Measurements from ENCODE around the gene HPCAL1.
A peak's percentile ranks its signal among the peaks of the same experiment; 100 is the strongest.
"Not testable (repeated sequence)": the region's sequence is repeated elsewhere in the genome, so short reads cannot be mapped to it uniquely, and the experiment has no call there.

The HPCAL1 gene

GRCh38 chr2:10285191-10285555 is 17.5 kb upstream of the HPCAL1 start:
- DNase-seq (ENCODE audit: low spot score), result no peak

- DNase-seq (ENCODE audit: low spot score), result no peak
Observed at GRCh38 chr2:10285556-10286198, 17.0 kb upstream of the HPCAL1 start.

GRCh38 chr2:10286216-10287037 is 16.3 kb upstream of the HPCAL1 start:
- no peak for DNase-seq (ENCODE audit: low spot score)

GRCh38 chr2:10287761-10288160 is 14.9 kb upstream of the HPCAL1 start:
- no peak for DNase-seq (ENCODE audit: low spot score)

GRCh38 chr2:10288606-10289005 is 14.1 kb upstream of the HPCAL1 start:
- no peak for DNase-seq (ENCODE audit: low spot score)

- DNase-seq (ENCODE audit: low spot score), result no peak
Observed at GRCh38 chr2:10289352-10289751, 13.4 kb upstream of the HPCAL1 start.

GRCh38 chr2:10289891-10290290 is 12.8 kb upstream of the HPCAL1 start:
- no peak for DNase-seq (ENCODE audit: low spot score)

GRCh38 chr2:10291376-10291775 is 11.3 kb upstream of the HPCAL1 start:
- not testable (repeated sequence) for DNase-seq (ENCODE audit: low spot score)

GRCh38 chr2:10292033-10292432 is 10.7 kb upstream of the HPCAL1 start:
- DNase-seq (ENCODE audit: low spot score), result no peak

GRCh38 chr2:10293603-10294002 is 9.1 kb upstream of the HPCAL1 start:
- no peak for DNase-seq (ENCODE audit: low spot score)

GRCh38 chr2:10294077-10294476 is 8.6 kb upstream of the HPCAL1 start:
- no peak for DNase-seq (ENCODE audit: low spot score)

GRCh38 chr2:10295649-10296048 is 7.1 kb upstream of the HPCAL1 start:
- not testable (repeated sequence) for DNase-seq (ENCODE audit: low spot score)

GRCh38 chr2:10296142-10296541 is 6.6 kb upstream of the HPCAL1 start:
- DNase-seq (ENCODE audit: low spot score), result no peak

- DNase-seq (ENCODE audit: low spot score), result no peak
Observed at GRCh38 chr2:10297191-10297830, 5.4 kb upstream of the HPCAL1 start.

GRCh38 chr2:10297959-10298531 is 4.7 kb upstream of the HPCAL1 start:
- DNase-seq (ENCODE audit: low spot score), result peak; percentile 58

GRCh38 chr2:10298777-10299176 is 3.9 kb upstream of the HPCAL1 start:
- not testable (repeated sequence) for DNase-seq (ENCODE audit: low spot score)

GRCh38 chr2:10300328-10300920 is 2.3 kb upstream of the HPCAL1 start:
- DNase-seq (ENCODE audit: low spot score), result no peak

- DNase-seq (ENCODE audit: low spot score), result no peak
Observed at GRCh38 chr2:10300997-10301940, 1.4 kb upstream of the HPCAL1 start.

- DNase-seq (ENCODE audit: low spot score), result no peak
Observed at GRCh38 chr2:10301941-10302478, 694 bp upstream of the HPCAL1 start.

- DNase-seq (ENCODE audit: low spot score), result no peak
Observed at GRCh38 chr2:10303181-10303693, 533 bp downstream of the HPCAL1 start.
